Keratinocyte (primary cell): ENCODE data around the gene ARIH1. TPM values are rescaled to one million over a fixed set of nuclear protein-coding genes. Genes with fewer than 3 reads are reported as not detected.
"Not testable (repeated sequence)": the region's sequence is repeated elsewhere in the genome, so short reads cannot be mapped to it uniquely, and the experiment has no call there.

Experiments
- DNase-seq: peaks from one replicate; pipeline ENCODE4 v3.0.0-alpha.2; 2011; ENCODE audit warnings: low read depth, missing footprints, low spot score
- FAIRE-seq: peaks from 2 replicates; lab custom pipeline; 2011; peaks lifted over from hg19 to GRCh38; lab: Jason Lieb, UNC
- H2AFZ ChIP-seq: 2 replicates; pipeline ENCODE4 v1.6.0; 2012; ENCODE audit warnings: low read length, control low read depth, inconsistent platforms; ENCODE audit not compliant: control insufficient read depth
- H3K27ac ChIP-seq: 2 replicates; pipeline ENCODE4 v1.5.1; 2011; ENCODE audit warnings: low read length; ENCODE audit not compliant: control insufficient read depth, insufficient read depth
- H3K27me3 ChIP-seq: 3 replicates; pipeline ENCODE4 v1.6.0; 2011; ENCODE audit warnings: low read length; ENCODE audit not compliant: control insufficient read depth, insufficient read depth; ENCODE audit errors: extremely low read depth
- H3K36me3 ChIP-seq, 2 experiments: 2 replicates in 1 of 2; 3 replicates in 1 of 2; pipeline ENCODE4 v1.5.1; 2011; ENCODE audit warnings: low read length in 2 of 2, mild to moderate bottlenecking in 1 of 2; ENCODE audit not compliant: control insufficient read depth in 2 of 2, insufficient read depth in 2 of 2; ENCODE audit errors: extremely low read depth in 1 of 2
- H3K4me1 ChIP-seq: 3 replicates; pipeline ENCODE4 v1.5.1; 2011; ENCODE audit warnings: low read length; ENCODE audit not compliant: control insufficient read depth, insufficient read depth; ENCODE audit errors: extremely low read depth
- H3K4me2 ChIP-seq: 3 replicates; pipeline ENCODE4 v1.6.0; 2011; ENCODE audit warnings: low read depth, low read length; ENCODE audit not compliant: control insufficient read depth, insufficient read depth; ENCODE audit errors: extremely low read depth
- H3K4me3 ChIP-seq, 3 experiments: fragments of 200-600 bp in 1 of 3; sonication (generic) in 1 of 3; 2 replicates in 2 of 3; 3 replicates in 1 of 3; pipeline ENCODE4 v1.5.1; 2011 to 2016; ENCODE audit warnings: low read length in 3 of 3, mild to moderate bottlenecking in 3 of 3, control low read depth in 2 of 3, inconsistent platforms in 1 of 3, low read depth in 1 of 3, mixed read lengths in 1 of 3, mixed run types in 1 of 3, moderate library complexity in 1 of 3; ENCODE audit not compliant: control insufficient read depth in 2 of 3, insufficient read depth in 2 of 3; ENCODE audit errors: extremely low read depth in 1 of 3
- H3K79me2 ChIP-seq: 2 replicates; pipeline ENCODE4 v1.6.0; 2012; ENCODE audit warnings: low read length; ENCODE audit not compliant: control insufficient read depth, insufficient read depth
- H3K9ac ChIP-seq: 3 replicates; pipeline ENCODE4 v1.6.0; 2011; ENCODE audit warnings: low read length; ENCODE audit not compliant: control insufficient read depth, insufficient read depth; ENCODE audit errors: extremely low read depth
- H3K9me1 ChIP-seq: 3 replicates; pipeline ENCODE4 v1.6.0; 2011; ENCODE audit warnings: low read length; ENCODE audit not compliant: control insufficient read depth, insufficient read depth; ENCODE audit errors: extremely low read depth
- H3K9me3 ChIP-seq: 2 replicates; pipeline ENCODE4 v1.5.1; 2012; ENCODE audit warnings: low read depth, low read length; ENCODE audit not compliant: control insufficient read depth
- H4K20me1 ChIP-seq: 3 replicates; pipeline ENCODE4 v1.6.0; 2011; ENCODE audit warnings: low read length; ENCODE audit not compliant: control insufficient read depth, insufficient read depth; ENCODE audit errors: extremely low read depth
- EZH2 ChIP-seq: IDR thresholded peaks from one replicate; pipeline ENCODE4 v1.6.1; 2012; ENCODE audit warnings: inconsistent platforms, mild to moderate bottlenecking, low read length, moderate library complexity
- dilution Hi-C: fragments of 300-500 bp; cut with MboI; formaldehyde crosslinking; loops from one replicate; pipeline ENCODE4 v1.7.0; 2020; ENCODE audit warnings: low sequenced_read_pairs; ENCODE audit not compliant: extremely low pct_ligation_motif_present
- polyA plus RNA-seq, 5 experiments: library from polyadenylated mRNA; depleted of rRNA in 3 of 5; stranded (reverse) in 3 of 5; stranded (forward) in 1 of 5; unstranded in 1 of 5; fragments of >200 nt; gene quantifications; 1 replicate in 1 of 5; 2 replicates in 3 of 5; 3 replicates in 1 of 5; pipeline versions ENCODE4 v1.2.1 to v1.2.3, GENCODE V29; 2011 to 2012; ENCODE audit warnings: missing spikeins in 2 of 5, low read depth in 1 of 5, low replicate concordance in 1 of 5
- TF ChIP-seq, protein P1 (sequence below), 3 experiments: IDR thresholded peaks in 1 of 3; conservative IDR thresholded peaks in 1 of 3; optimal IDR thresholded peaks in 1 of 3; 2 replicates in 2 of 3; 3 replicates in 1 of 3; pipeline versions ENCODE3 to v1.5.1; 2011; ENCODE audit warnings: low read length in 3 of 3, mild to moderate bottlenecking in 3 of 3, moderate library complexity in 2 of 3, control low read depth in 1 of 3, inconsistent platforms in 1 of 3; ENCODE audit not compliant: insufficient read depth in 2 of 3; ENCODE audit errors: extremely low read depth in 1 of 3

The ARIH1 gene
- polyA plus RNA-seq, 1 donor (not counting 4 experiments of a cell fraction or from before 2014, with no cell fraction given): 70.6 TPM

DNA sequence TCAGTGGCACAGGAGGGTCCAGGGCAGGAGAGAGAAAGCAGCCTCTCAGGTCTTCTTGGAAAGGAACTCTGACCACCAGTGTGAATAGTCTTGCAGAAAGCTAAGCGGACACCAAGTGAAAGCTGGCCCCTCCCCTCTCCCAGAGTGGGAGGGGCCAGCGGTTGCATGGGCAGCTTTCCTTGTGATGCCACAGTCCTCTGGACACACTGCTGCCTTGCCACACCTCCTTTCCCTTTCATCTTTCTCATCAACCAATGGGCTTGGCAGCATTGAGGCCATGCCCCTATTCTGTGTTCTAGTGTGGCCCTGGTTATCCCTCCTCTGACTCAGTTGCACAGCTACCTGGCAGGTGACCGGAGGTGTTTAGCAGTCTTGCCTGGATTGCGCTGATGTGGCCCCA, 130.7 kb downstream of the ARIH1 start:
- H4K20me1 ChIP-seq: no peaks in the 10 kb centered on the region
- no peak overlapping the region for H2AFZ ChIP-seq
- DNase-seq: no peak
- H3K9me3 ChIP-seq: no peaks in the 10 kb centered on the region
- H3K27me3 ChIP-seq: no peaks in the 10 kb centered on the region
- no peak overlapping the region for H3K4me2 ChIP-seq
- no peak overlapping the region for H3K4me3 ChIP-seq
- no peak for TF ChIP-seq EZH2
- TF ChIP-seq, protein P1, sequence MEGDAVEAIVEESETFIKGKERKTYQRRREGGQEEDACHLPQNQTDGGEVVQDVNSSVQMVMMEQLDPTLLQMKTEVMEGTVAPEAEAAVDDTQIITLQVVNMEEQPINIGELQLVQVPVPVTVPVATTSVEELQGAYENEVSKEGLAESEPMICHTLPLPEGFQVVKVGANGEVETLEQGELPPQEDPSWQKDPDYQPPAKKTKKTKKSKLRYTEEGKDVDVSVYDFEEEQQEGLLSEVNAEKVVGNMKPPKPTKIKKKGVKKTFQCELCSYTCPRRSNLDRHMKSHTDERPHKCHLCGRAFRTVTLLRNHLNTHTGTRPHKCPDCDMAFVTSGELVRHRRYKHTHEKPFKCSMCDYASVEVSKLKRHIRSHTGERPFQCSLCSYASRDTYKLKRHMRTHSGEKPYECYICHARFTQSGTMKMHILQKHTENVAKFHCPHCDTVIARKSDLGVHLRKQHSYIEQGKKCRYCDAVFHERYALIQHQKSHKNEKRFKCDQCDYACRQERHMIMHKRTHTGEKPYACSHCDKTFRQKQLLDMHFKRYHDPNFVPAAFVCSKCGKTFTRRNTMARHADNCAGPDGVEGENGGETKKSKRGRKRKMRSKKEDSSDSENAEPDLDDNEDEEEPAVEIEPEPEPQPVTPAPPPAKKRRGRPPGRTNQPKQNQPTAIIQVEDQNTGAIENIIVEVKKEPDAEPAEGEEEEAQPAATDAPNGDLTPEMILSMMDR (optimal IDR thresholded peaks at IDR 0.05 in 1 of 3, IDR thresholded peaks at IDR 0.05 in 1 of 3, conservative IDR thresholded peaks at IDR 0.05 in 1 of 3; ENCODE audit: extremely low read depth in 1 of 3, insufficient read depth in 2 of 3, low read length in 3 of 3): no peak
- H3K9me1 ChIP-seq: no peaks in the 10 kb centered on the region
- H3K27ac ChIP-seq: no peak overlapping the region
- H3K9ac ChIP-seq: no peak overlapping the region
- H3K4me1 ChIP-seq: no peaks in the 10 kb centered on the region
- H3K36me3 ChIP-seq: no peaks in the 10 kb centered on the region
- no peaks in the 10 kb centered on the region for H3K79me2 ChIP-seq
- no peak for FAIRE-seq
- dilution Hi-C loops: no loop called here

DNA sequence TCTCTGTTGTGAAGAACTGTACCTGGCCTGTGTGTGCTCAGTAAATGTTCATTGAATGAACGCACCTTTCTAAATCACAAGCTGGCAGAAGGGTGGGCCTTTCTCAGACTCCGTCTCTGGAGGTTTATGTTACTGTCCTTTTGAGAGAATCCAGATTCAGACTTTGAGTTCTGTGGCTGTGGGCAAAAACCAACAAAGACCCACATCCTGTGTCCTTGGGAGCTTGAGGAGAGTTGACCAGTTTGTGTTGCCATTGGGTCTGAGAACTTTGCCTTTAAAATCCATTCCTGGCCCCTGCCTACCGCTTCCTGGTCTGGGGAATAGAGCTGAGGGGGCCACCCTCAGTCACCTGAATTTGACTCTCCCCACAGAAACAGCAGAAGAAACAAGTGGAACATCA, 134.0 kb downstream of the ARIH1 start:
- FAIRE-seq, H3K4me2 ChIP-seq, DNase-seq, H3K9ac ChIP-seq, dilution Hi-C loops, H2AFZ ChIP-seq, H3K79me2 ChIP-seq, H3K9me1 ChIP-seq, H3K36me3 ChIP-seq, H3K4me1 ChIP-seq, H3K4me3 ChIP-seq, H4K20me1 ChIP-seq, H3K27ac ChIP-seq, H3K9me3 ChIP-seq, H3K27me3 ChIP-seq: not testable (repeated sequence)

DNA sequence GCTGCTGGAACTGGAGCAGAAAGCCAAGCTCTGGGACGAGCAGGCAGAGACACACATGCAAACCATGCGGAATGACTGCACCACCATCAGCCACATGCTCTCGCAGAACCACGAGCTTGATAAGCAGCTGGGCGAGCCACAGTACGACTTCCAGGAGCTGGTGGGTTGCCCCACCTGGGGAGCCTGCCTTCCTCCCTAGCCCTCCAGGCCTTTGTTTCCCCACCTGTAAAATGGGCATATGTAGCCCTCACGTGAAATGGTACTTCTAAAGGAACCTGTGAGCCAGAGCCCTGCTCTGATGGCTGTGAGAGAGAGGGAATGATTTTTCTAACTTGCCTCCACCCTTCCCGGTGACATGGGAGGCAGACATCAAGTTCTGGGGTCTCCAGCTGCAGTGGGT, 135.7 kb downstream of the ARIH1 start:
- H3K9me3 ChIP-seq: no peaks in the 10 kb centered on the region
- H4K20me1 ChIP-seq: no peaks in the 10 kb centered on the region
- H2AFZ ChIP-seq: no peak overlapping the region
- H3K4me3 ChIP-seq: no peak overlapping the region
- no peaks in the 10 kb centered on the region for H3K36me3 ChIP-seq
- H3K27me3 ChIP-seq: no peaks in the 10 kb centered on the region
- H3K9ac ChIP-seq: no peak overlapping the region
- no peak overlapping the region for H3K4me2 ChIP-seq
- dilution Hi-C loops: no loop called here
- FAIRE-seq: no peak
- H3K9me1 ChIP-seq: no peaks in the 10 kb centered on the region
- H3K4me1 ChIP-seq: no peaks in the 10 kb centered on the region
- no peaks in the 10 kb centered on the region for H3K79me2 ChIP-seq
- TF ChIP-seq, protein P1 (optimal IDR thresholded peaks at IDR 0.05 in 1 of 3, IDR thresholded peaks at IDR 0.05 in 1 of 3, conservative IDR thresholded peaks at IDR 0.05 in 1 of 3; ENCODE audit: extremely low read depth in 1 of 3, insufficient read depth in 2 of 3, low read length in 3 of 3): no peak
- DNase-seq: no peak
- no peak overlapping the region for H3K27ac ChIP-seq

DNA sequence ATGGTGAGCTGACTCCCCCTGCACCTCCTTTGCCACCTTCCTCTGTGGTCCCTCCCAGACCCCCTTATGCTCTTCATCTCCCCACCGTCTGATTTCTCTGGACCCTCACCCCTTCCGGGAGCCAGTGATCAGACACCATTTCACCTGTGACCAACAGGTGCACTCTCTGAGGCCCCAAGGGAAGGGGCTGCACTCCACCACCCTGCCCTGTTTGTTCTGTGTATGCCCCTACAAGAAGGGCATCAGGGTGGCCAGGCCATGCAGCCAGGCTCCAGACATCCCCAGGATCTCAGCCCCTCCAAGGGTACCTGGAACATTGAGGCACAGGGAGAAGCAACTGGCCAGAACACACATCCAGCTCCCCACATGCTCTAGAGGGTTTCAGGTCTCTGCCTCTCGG, 138.2 kb downstream of the ARIH1 start:
- H3K4me1 ChIP-seq, H3K9me1 ChIP-seq, H3K27ac ChIP-seq, H3K79me2 ChIP-seq, dilution Hi-C loops, H2AFZ ChIP-seq, H3K4me3 ChIP-seq, H3K27me3 ChIP-seq, H3K9me3 ChIP-seq, FAIRE-seq, H3K4me2 ChIP-seq, H3K36me3 ChIP-seq, DNase-seq, H4K20me1 ChIP-seq, H3K9ac ChIP-seq: not testable (repeated sequence)
